ENCODE results near the gene FAM234A. TPM values are rescaled to one million over a fixed set of nuclear protein-coding genes. Genes with fewer than 3 reads are reported as not detected.

FAM234A gene
- total and polyA plus RNA-seq, 2 donors, result 12.7 to 28.3 TPM

- WGBS, result 97% methylated on average over 33 of the region's 33 CpGs
- no peak overlapping the region for H3K27ac ChIP-seq (ENCODE audit: low read depth in 1 of 2, low read length in 1 of 2)
- DNase-seq (ENCODE audit: low read depth in 6 of 9, low spot score in 9 of 9), result no peak
- peaks cover 0 to 4% of the 10 kb centered on the region in 2 donors for H3K27me3 ChIP-seq (ENCODE audit: control insufficient read depth in 2 of 2, insufficient read depth in 1 of 2, low read length in 1 of 2)
- H3K4me3 ChIP-seq (ENCODE audit: low read length in 2 of 2), result no peak overlapping the region
- no peaks in the 10 kb centered on the region for H3K4me1 ChIP-seq (ENCODE audit: control insufficient read depth in 2 of 2, insufficient read depth in 2 of 2, low read length in 2 of 2)
- H3K36me3 ChIP-seq (ENCODE audit: control insufficient read depth in 2 of 2, insufficient read depth in 2 of 2, low read length in 1 of 2), result peaks cover 46 to 64% of the 10 kb centered on the region in 2 donors
- peaks cover 0 to 21% of the 10 kb centered on the region in 2 donors for H3K9me3 ChIP-seq (ENCODE audit: control insufficient read depth in 2 of 2, insufficient read depth in 1 of 2, low read length in 1 of 2)
Measured at GRCh38 chr16:287981-288920, 53.6 kb downstream of the FAM234A start.

GRCh38 chr16:289395-289997 is 54.9 kb downstream of the FAM234A start:
- WGBS, result 97% methylated on average over 22 of the region's 22 CpGs
- Histone ChIP-seq H3K36me3 (ENCODE audit: control insufficient read depth in 2 of 2, insufficient read depth in 2 of 2, low read length in 1 of 2) (peaks cover 46 to 71% of the 10 kb centered on the region in 2 donors), H3K4me3 (ENCODE audit: low read length in 2 of 2) (no peak overlapping the region), H3K4me1 (ENCODE audit: control insufficient read depth in 2 of 2, insufficient read depth in 2 of 2, low read length in 2 of 2) (no peaks in the 10 kb centered on the region), H3K27ac (ENCODE audit: low read depth in 1 of 2, low read length in 1 of 2) (no peak overlapping the region), H3K9me3 (ENCODE audit: control insufficient read depth in 2 of 2, insufficient read depth in 1 of 2, low read length in 1 of 2) (peaks cover 0 to 21% of the 10 kb centered on the region in 2 donors), H3K27me3 (ENCODE audit: control insufficient read depth in 2 of 2, insufficient read depth in 1 of 2, low read length in 1 of 2) (no peaks in the 10 kb centered on the region)
- DNase-seq (ENCODE audit: low read depth in 6 of 9, low spot score in 9 of 9), result no peak

GRCh38 chr16:290015-290680 is 55.5 kb downstream of the FAM234A start:
- H3K36me3 ChIP-seq (ENCODE audit: control insufficient read depth in 2 of 2, insufficient read depth in 2 of 2, low read length in 1 of 2), result peaks cover 46 to 72% of the 10 kb centered on the region in 2 donors
- WGBS, result 98% methylated on average over 25 of the region's 25 CpGs
- DNase-seq (ENCODE audit: low read depth in 6 of 9, low spot score in 9 of 9), result no peak
- no peak overlapping the region for H3K27ac ChIP-seq (ENCODE audit: low read depth in 1 of 2, low read length in 1 of 2)
- H3K4me3 ChIP-seq (ENCODE audit: low read length in 2 of 2), result no peak overlapping the region
- peaks cover 0 to 15% of the 10 kb centered on the region in 2 donors for H3K9me3 ChIP-seq (ENCODE audit: control insufficient read depth in 2 of 2, insufficient read depth in 1 of 2, low read length in 1 of 2)
- H3K4me1 ChIP-seq (ENCODE audit: control insufficient read depth in 2 of 2, insufficient read depth in 2 of 2, low read length in 2 of 2), result no peaks in the 10 kb centered on the region
- H3K27me3 ChIP-seq (ENCODE audit: control insufficient read depth in 2 of 2, insufficient read depth in 1 of 2, low read length in 1 of 2), result no peaks in the 10 kb centered on the region

- H3K27ac ChIP-seq (ENCODE audit: low read depth in 1 of 2, low read length in 1 of 2), result no peak overlapping the region
- H3K9me3 ChIP-seq (ENCODE audit: control insufficient read depth in 2 of 2, insufficient read depth in 1 of 2, low read length in 1 of 2), result peaks cover 0 to 15% of the 10 kb centered on the region in 2 donors
- H3K4me3 ChIP-seq (ENCODE audit: low read length in 2 of 2), result no peak overlapping the region
- no peaks in the 10 kb centered on the region for H3K27me3 ChIP-seq (ENCODE audit: control insufficient read depth in 2 of 2, insufficient read depth in 1 of 2, low read length in 1 of 2)
- H3K36me3 ChIP-seq (ENCODE audit: control insufficient read depth in 2 of 2, insufficient read depth in 2 of 2, low read length in 1 of 2), result peaks cover 46 to 74% of the 10 kb centered on the region in 2 donors
- DNase-seq (ENCODE audit: low read depth in 6 of 9, low spot score in 9 of 9), result no peak
- no peaks in the 10 kb centered on the region for H3K4me1 ChIP-seq (ENCODE audit: control insufficient read depth in 2 of 2, insufficient read depth in 2 of 2, low read length in 2 of 2)
- 98% methylated on average over 50 of the region's 50 CpGs for WGBS
Measured at GRCh38 chr16:290681-291405, 56.2 kb downstream of the FAM234A start.

- no peak for DNase-seq (ENCODE audit: low read depth in 6 of 9, low spot score in 9 of 9)
- Histone ChIP-seq H3K4me3 (ENCODE audit: low read length in 2 of 2) (no peak overlapping the region), H3K4me1 (ENCODE audit: control insufficient read depth in 2 of 2, insufficient read depth in 2 of 2, low read length in 2 of 2) (no peaks in the 10 kb centered on the region), H3K27me3 (ENCODE audit: control insufficient read depth in 2 of 2, insufficient read depth in 1 of 2, low read length in 1 of 2) (no peaks in the 10 kb centered on the region), H3K9me3 (ENCODE audit: control insufficient read depth in 2 of 2, insufficient read depth in 1 of 2, low read length in 1 of 2) (peaks cover 0 to 10% of the 10 kb centered on the region in 2 donors), H3K27ac (ENCODE audit: low read depth in 1 of 2, low read length in 1 of 2) (no peak overlapping the region), H3K36me3 (ENCODE audit: control insufficient read depth in 2 of 2, insufficient read depth in 2 of 2, low read length in 1 of 2) (peaks cover 47 to 78% of the 10 kb centered on the region in 2 donors)
- WGBS, result 91% methylated on average over 17 of the region's 17 CpGs
Measured at GRCh38 chr16:291539-291938, 56.9 kb downstream of the FAM234A start.

DNA sequence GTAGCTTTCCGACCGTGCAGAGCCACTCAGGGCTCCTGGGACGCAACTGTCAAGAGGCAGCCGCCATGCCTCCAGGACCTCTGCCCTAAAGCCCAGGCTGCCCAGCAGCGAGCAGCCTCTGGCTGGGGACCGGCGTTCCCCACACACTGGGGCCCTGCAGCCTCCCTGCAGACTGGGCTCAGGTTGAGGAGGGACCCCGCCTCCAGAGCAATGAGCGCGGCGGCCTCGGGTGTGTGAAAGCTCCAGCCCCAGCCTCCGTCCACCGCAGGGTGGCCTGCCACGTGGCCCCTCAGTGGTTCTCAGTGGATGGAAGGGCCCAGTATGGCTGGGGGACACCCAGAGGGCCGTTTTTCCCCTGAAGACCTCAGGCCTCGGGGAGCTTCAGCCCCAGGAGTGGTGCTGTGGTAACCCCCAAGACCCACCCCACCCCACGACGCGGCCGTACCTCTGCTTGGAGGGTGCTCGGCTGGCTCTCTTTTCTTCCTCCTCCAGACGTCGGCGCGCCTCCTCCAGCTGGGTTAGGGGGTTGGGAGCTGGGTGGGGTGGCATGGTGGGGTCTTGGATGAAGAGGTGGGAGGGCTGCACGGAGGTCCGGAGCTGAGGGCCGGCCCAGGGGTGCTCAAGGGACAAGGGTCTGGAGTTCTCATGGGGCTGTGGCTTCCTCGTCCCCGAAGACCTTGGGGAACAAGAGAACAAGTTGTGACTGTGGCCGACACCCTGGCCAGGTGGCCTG is 58.6 kb downstream of the FAM234A start:
- peaks cover 47 to 78% of the 10 kb centered on the region in 2 donors for H3K36me3 ChIP-seq (ENCODE audit: control insufficient read depth in 2 of 2, insufficient read depth in 2 of 2, low read length in 1 of 2)
- no peaks in the 10 kb centered on the region for H3K9me3 ChIP-seq (ENCODE audit: control insufficient read depth in 2 of 2, insufficient read depth in 1 of 2, low read length in 1 of 2)
- no peaks in the 10 kb centered on the region for H3K27me3 ChIP-seq (ENCODE audit: control insufficient read depth in 2 of 2, insufficient read depth in 1 of 2, low read length in 1 of 2)
- H3K4me3 ChIP-seq (ENCODE audit: low read length in 2 of 2), result no peak overlapping the region
- H3K27ac ChIP-seq (ENCODE audit: low read depth in 1 of 2, low read length in 1 of 2), result no peak overlapping the region
- WGBS, result 98% methylated on average over 32 of the region's 32 CpGs
- no peaks in the 10 kb centered on the region for H3K4me1 ChIP-seq (ENCODE audit: control insufficient read depth in 2 of 2, insufficient read depth in 2 of 2, low read length in 2 of 2)
- DNase-seq (ENCODE audit: low read depth in 6 of 9, low spot score in 9 of 9), result no peak

GRCh38 chr16:296276-296675 is 61.7 kb downstream of the FAM234A start:
- Histone ChIP-seq H3K36me3 (ENCODE audit: control insufficient read depth in 2 of 2, insufficient read depth in 2 of 2, low read length in 1 of 2) (peaks cover 21 to 63% of the 10 kb centered on the region in 2 donors), H3K27me3 (ENCODE audit: control insufficient read depth in 2 of 2, insufficient read depth in 1 of 2, low read length in 1 of 2) (no peaks in the 10 kb centered on the region), H3K4me1 (ENCODE audit: control insufficient read depth in 2 of 2, insufficient read depth in 2 of 2, low read length in 2 of 2) (no peaks in the 10 kb centered on the region), H3K27ac (ENCODE audit: low read depth in 1 of 2, low read length in 1 of 2) (no peak overlapping the region), H3K4me3 (ENCODE audit: low read length in 2 of 2) (no peak overlapping the region), H3K9me3 (ENCODE audit: control insufficient read depth in 2 of 2, insufficient read depth in 1 of 2, low read length in 1 of 2) (no peaks in the 10 kb centered on the region)
- WGBS, result 98% methylated on average over 14 of the region's 14 CpGs
- DNase-seq (ENCODE audit: low read depth in 6 of 9, low spot score in 9 of 9), result no peak

GRCh38 chr16:296806-297510 is 62.3 kb downstream of the FAM234A start:
- no peak overlapping the region for H3K27ac ChIP-seq (ENCODE audit: low read depth in 1 of 2, low read length in 1 of 2)
- DNase-seq (ENCODE audit: low read depth in 6 of 9, low spot score in 9 of 9), result no peak
- peaks cover 17 to 56% of the 10 kb centered on the region in 2 donors for H3K36me3 ChIP-seq (ENCODE audit: control insufficient read depth in 2 of 2, insufficient read depth in 2 of 2, low read length in 1 of 2)
- no peaks in the 10 kb centered on the region for H3K27me3 ChIP-seq (ENCODE audit: control insufficient read depth in 2 of 2, insufficient read depth in 1 of 2, low read length in 1 of 2)
- no peak overlapping the region for H3K4me3 ChIP-seq (ENCODE audit: low read length in 2 of 2)
- WGBS, result 98% methylated on average over 37 of the region's 37 CpGs
- no peaks in the 10 kb centered on the region for H3K4me1 ChIP-seq (ENCODE audit: control insufficient read depth in 2 of 2, insufficient read depth in 2 of 2, low read length in 2 of 2)
- H3K9me3 ChIP-seq (ENCODE audit: control insufficient read depth in 2 of 2, insufficient read depth in 1 of 2, low read length in 1 of 2), result no peaks in the 10 kb centered on the region

Data from thymus (tissue), 11 donors.